ENCODE results near the gene XDH.

DNA sequence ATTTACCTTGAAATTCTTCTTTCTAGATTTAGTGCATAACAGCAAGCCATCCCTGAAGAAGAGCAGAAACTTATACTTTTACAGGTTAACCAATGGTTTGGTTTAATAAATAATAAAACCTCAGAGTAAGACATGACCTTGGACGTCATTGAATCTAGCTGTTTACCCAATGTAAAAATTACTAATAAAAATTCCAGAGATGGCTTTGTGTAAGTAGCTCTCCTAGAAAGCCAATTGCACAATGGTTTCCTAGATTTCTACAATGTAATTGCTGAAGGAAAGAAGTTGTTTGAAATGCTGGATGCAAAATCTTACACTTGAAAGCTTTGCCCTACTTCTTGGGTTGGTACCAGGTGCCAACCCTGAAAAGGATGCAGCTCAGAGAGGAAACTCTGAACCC lies 1.5 kb downstream of the XDH start:
- TF ChIP-seq, protein P1, sequence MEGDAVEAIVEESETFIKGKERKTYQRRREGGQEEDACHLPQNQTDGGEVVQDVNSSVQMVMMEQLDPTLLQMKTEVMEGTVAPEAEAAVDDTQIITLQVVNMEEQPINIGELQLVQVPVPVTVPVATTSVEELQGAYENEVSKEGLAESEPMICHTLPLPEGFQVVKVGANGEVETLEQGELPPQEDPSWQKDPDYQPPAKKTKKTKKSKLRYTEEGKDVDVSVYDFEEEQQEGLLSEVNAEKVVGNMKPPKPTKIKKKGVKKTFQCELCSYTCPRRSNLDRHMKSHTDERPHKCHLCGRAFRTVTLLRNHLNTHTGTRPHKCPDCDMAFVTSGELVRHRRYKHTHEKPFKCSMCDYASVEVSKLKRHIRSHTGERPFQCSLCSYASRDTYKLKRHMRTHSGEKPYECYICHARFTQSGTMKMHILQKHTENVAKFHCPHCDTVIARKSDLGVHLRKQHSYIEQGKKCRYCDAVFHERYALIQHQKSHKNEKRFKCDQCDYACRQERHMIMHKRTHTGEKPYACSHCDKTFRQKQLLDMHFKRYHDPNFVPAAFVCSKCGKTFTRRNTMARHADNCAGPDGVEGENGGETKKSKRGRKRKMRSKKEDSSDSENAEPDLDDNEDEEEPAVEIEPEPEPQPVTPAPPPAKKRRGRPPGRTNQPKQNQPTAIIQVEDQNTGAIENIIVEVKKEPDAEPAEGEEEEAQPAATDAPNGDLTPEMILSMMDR (conservative IDR thresholded peaks at IDR 0.05 in 1 of 2, IDR thresholded peaks at IDR 0.05 in 1 of 2; ENCODE audit: extremely low read depth in 1 of 2, insufficient read depth in 1 of 2, low read depth in 1 of 2, low read length in 2 of 2) = no peak
- TF ChIP-seq EZH2 (IDR thresholded peaks at IDR 0.05; ENCODE audit: borderline replicate concordance, low read length) = no peak
